Stimulated activated CD4-positive, alpha-beta T cell treated with anti-CD3 and anti-CD28 coated beads, TNF-alpha, amount 100 ng/mL, for 48 hours (primary cell): Measurements from ENCODE around the gene RET.

Experiments
- DNase-seq, 3 donors: peaks; one replicate each; pipeline ENCODE4 v3.0.0-alpha.2; 2020; ENCODE audit warnings: low read depth in 3 of 3

RET gene

GRCh38 chr10:43061760-43062159 lies 15.1 kb upstream of the RET start:
- no peak for DNase-seq

- DNase-seq = no peak
Observed at GRCh38 chr10:43062402-43063160, 14.3 kb upstream of the RET start.

- DNase-seq = no peak
Observed at GRCh38 chr10:43064331-43065075, 12.4 kb upstream of the RET start.

- DNase-seq = no peak
Observed at GRCh38 chr10:43065234-43065633, 11.6 kb upstream of the RET start.

GRCh38 chr10:43065761-43066160 lies 11.1 kb upstream of the RET start:
- no peak for DNase-seq

GRCh38 chr10:43066481-43066880 lies 10.4 kb upstream of the RET start:
- no peak for DNase-seq

GRCh38 chr10:43067391-43068135 lies 9.3 kb upstream of the RET start:
- no peak for DNase-seq

GRCh38 chr10:43068136-43068395 lies 8.8 kb upstream of the RET start:
- no peak for DNase-seq

- no peak for DNase-seq
Observed at GRCh38 chr10:43068471-43069210, 8.2 kb upstream of the RET start.

- DNase-seq = no peak
Observed at GRCh38 chr10:43069211-43069515, 7.7 kb upstream of the RET start.

GRCh38 chr10:43069579-43069978 lies 7.3 kb upstream of the RET start:
- DNase-seq = no peak

GRCh38 chr10:43070121-43071085 lies 6.5 kb upstream of the RET start:
- no peak for DNase-seq

GRCh38 chr10:43071865-43072650 lies 4.8 kb upstream of the RET start:
- DNase-seq = no peak

- DNase-seq = no peak
Observed at GRCh38 chr10:43073191-43073590, 3.7 kb upstream of the RET start.

- DNase-seq = no peak
Observed at GRCh38 chr10:43073721-43074120, 3.1 kb upstream of the RET start.

GRCh38 chr10:43074409-43074808 lies 2.5 kb upstream of the RET start:
- DNase-seq = no peak

- DNase-seq = no peak
Observed at GRCh38 chr10:43074827-43075611, 1.9 kb upstream of the RET start.

- DNase-seq = no peak
Observed at GRCh38 chr10:43075612-43076003, 1.3 kb upstream of the RET start.

- DNase-seq = no peak
Observed at GRCh38 chr10:43076311-43076875, 476 bp upstream of the RET start.
